ENCODE data around the gene B3GALT4.
"Not testable (repeated sequence)": the region's sequence is repeated elsewhere in the genome, so short reads cannot be mapped to it uniquely, and the experiment has no call there.

Gene B3GALT4

DNA sequence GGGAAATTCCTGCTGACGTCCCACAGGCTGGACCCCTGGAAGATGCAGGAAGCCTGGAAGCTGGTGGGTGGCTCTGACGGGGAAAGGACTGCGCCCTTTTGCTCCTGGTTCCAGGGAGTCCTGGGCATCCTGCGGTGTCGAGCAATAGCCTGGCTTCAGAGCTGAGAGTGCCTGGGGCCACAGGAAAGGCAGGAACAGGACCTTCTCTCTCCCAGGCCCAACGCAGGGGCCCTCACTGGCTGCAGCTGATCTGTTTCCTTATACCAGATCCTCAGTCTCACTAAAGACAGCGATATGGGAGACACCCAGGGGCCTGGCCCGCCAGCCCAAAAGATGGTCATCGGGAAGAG lies 1.4 kb downstream of the B3GALT4 start:
- Mint-ChIP-seq H3K4me1 (ENCODE audit: low read depth) (peaks cover 40% of the 10 kb centered on the region), H3K27me3 (no peaks in the 10 kb centered on the region), H3K9me3 (ENCODE audit: low read depth) (no peaks in the 10 kb centered on the region), H3K4me3 (peak overlapping the region; percentile 84), H3K36me3 (peaks cover 13% of the 10 kb centered on the region), H3K27ac (no peak overlapping the region)

DNA sequence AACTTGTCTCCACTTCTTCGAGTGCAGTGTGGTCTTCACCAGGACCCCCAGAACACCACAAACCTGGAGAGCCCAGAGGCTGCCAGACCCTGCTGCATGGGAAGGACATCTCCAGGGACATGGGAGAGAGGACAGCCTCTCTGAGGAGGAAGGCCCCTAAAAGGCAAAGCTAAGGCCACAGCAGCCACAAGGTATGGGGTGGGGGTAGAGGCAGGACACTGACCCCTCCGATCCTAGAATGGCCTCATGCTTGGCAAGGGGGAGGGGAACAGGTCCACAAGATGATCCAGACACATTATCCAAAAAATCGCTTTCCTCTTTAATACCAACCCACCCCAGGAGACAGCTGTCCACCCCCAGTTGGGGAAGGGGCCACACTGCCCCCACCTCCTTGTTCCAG lies 1.9 kb downstream of the B3GALT4 start:
- H3K27me3 Mint-ChIP-seq = no peaks in the 10 kb centered on the region
- peaks cover 40% of the 10 kb centered on the region for H3K4me1 Mint-ChIP-seq (ENCODE audit: low read depth)
- H3K27ac Mint-ChIP-seq = no peak overlapping the region
- H3K9me3 Mint-ChIP-seq (ENCODE audit: low read depth) = no peaks in the 10 kb centered on the region
- H3K36me3 Mint-ChIP-seq = peaks cover 9% of the 10 kb centered on the region
- no peak overlapping the region for H3K4me3 Mint-ChIP-seq

- H3K4me1 Mint-ChIP-seq (ENCODE audit: low read depth) = peaks cover 38% of the 10 kb centered on the region
Observed at GRCh38 chr6:33279257-33279695, 2.4 kb downstream of the B3GALT4 start.

DNA sequence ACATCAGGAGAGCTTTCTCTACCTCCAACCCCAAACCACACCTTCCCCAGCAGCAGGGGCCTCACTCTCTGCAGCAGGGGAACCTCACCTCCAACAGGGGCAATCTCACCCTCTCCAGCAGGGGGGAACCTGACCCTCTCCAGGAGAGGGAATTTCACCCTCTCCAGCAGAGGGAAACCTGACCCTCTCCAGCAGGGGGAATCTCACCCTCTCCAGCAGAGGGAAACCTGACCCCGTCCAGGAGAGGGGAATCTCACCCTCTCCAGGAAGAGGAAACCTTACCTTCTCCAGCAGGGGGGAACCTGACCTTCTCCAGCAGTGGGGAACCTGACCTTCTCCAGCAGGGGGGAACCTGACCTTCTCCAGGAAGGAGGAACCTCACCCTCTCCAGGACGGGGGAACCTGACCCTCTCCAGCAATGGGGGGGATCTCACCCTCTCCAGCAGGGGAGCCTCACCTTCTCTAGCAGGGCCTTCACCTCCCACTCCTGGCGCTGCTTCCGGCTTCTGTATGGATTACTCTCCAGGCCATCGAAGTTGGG lies 3.1 kb downstream of the B3GALT4 start:
- H3K4me1 Mint-ChIP-seq (ENCODE audit: low read depth) = peaks cover 30% of the 10 kb centered on the region
- H3K27ac Mint-ChIP-seq = no peak overlapping the region
- H3K36me3 Mint-ChIP-seq = no peaks in the 10 kb centered on the region
- H3K27me3 Mint-ChIP-seq = no peaks in the 10 kb centered on the region
- no peaks in the 10 kb centered on the region for H3K9me3 Mint-ChIP-seq (ENCODE audit: low read depth)
- H3K4me3 Mint-ChIP-seq = no peak overlapping the region

More at GRCh38 chr6:33279257-33279695, 2.4 kb downstream of the B3GALT4 start:
- Mint-ChIP-seq H3K27me3 (no peaks in the 10 kb centered on the region), H3K4me3 (no peak overlapping the region), H3K27ac (no peak overlapping the region), H3K9me3 (ENCODE audit: low read depth) (no peaks in the 10 kb centered on the region), H3K36me3 (peaks cover 7% of the 10 kb centered on the region)

DNA sequence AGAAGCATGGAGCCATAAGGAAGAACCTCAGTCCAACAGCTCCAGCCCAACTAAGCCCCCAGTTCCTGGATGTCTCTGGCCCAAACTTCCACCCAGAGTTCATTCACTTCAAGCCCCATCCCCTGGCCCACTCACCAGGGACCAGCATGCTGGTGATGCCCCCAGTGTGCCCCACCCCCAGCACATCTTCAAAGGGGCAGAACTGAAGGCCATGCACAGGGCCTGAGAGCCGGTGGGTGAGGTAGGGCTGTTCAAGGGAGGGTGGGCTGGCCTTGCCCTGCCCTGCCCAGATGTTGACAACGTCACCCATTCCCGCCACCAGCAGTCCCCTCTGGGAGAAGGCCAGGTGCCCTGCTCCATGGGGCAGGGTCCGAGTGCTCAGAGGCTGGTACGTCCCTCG lies 3.6 kb downstream of the B3GALT4 start:
- H3K27ac Mint-ChIP-seq = peak overlapping the region; percentile 61
- peaks cover 27% of the 10 kb centered on the region for H3K4me1 Mint-ChIP-seq (ENCODE audit: low read depth)
- no peaks in the 10 kb centered on the region for H3K9me3 Mint-ChIP-seq (ENCODE audit: low read depth)
- no peaks in the 10 kb centered on the region for H3K27me3 Mint-ChIP-seq
- H3K4me3 Mint-ChIP-seq = no peak overlapping the region
- no peaks in the 10 kb centered on the region for H3K36me3 Mint-ChIP-seq

- H3K27me3 Mint-ChIP-seq; H3K4me3 Mint-ChIP-seq; H3K36me3 Mint-ChIP-seq; H3K9me3 Mint-ChIP-seq (ENCODE audit: low read depth); H3K27ac Mint-ChIP-seq: not testable (repeated sequence)
- peaks cover 29% of the 10 kb centered on the region for H3K4me1 Mint-ChIP-seq (ENCODE audit: low read depth)
Observed at GRCh38 chr6:33285214-33285613, 8.3 kb downstream of the B3GALT4 start.

GRCh38 chr6:33286946-33287914 lies 10.3 kb downstream of the B3GALT4 start:
- no peaks in the 10 kb centered on the region for H3K27me3 Mint-ChIP-seq
- H3K27ac Mint-ChIP-seq = peak overlapping the region; percentile 35
- peaks cover 6% of the 10 kb centered on the region for H3K36me3 Mint-ChIP-seq
- no peaks in the 10 kb centered on the region for H3K9me3 Mint-ChIP-seq (ENCODE audit: low read depth)
- H3K4me3 Mint-ChIP-seq = peak overlapping the region; percentile 99
- peaks cover 37% of the 10 kb centered on the region for H3K4me1 Mint-ChIP-seq (ENCODE audit: low read depth)

DNA sequence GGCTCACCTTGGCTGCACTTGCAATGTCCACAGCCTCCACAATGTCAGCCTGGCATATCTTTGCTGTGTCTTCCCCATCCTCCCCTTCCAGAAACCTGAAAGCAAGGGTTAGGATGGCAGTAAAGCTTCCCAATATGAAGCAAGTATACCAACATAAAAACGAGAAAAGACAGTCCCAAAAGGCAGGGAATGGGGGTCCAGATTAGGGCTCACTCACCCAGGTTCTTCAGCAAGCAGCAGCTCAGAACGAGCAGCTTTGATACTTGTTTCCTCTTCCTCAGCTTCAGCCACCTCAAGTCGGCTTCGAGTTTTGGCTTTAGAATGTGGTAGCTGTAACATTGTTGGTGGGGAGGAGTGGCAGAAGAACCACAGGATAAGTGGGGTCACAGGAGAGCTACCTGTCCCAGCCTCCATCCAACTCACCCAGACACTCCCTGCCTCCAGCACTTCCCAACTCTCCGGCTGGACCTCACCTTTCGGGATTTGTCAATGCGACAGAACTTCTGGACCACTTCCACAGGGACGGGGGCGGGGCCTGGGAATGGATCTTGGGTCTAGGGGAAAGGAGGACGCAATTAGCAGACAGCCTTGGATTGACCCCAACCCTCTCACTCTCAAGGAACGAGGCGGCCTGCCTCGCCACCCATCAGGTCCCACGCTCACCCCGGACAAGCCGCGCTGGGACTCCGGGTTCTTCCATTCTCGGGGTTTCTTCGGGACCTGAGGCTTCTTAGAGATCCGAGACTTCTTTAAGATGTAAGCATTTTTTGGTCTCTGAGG lies 11.4 kb downstream of the B3GALT4 start:
- Mint-ChIP-seq H3K9me3 (ENCODE audit: low read depth) (no peaks in the 10 kb centered on the region), H3K27ac (peak overlapping the region; percentile 91), H3K4me3 (peak overlapping the region; percentile 99), H3K27me3 (no peaks in the 10 kb centered on the region), H3K4me1 (ENCODE audit: low read depth) (peaks cover 37% of the 10 kb centered on the region), H3K36me3 (peaks cover 6% of the 10 kb centered on the region)

DNA sequence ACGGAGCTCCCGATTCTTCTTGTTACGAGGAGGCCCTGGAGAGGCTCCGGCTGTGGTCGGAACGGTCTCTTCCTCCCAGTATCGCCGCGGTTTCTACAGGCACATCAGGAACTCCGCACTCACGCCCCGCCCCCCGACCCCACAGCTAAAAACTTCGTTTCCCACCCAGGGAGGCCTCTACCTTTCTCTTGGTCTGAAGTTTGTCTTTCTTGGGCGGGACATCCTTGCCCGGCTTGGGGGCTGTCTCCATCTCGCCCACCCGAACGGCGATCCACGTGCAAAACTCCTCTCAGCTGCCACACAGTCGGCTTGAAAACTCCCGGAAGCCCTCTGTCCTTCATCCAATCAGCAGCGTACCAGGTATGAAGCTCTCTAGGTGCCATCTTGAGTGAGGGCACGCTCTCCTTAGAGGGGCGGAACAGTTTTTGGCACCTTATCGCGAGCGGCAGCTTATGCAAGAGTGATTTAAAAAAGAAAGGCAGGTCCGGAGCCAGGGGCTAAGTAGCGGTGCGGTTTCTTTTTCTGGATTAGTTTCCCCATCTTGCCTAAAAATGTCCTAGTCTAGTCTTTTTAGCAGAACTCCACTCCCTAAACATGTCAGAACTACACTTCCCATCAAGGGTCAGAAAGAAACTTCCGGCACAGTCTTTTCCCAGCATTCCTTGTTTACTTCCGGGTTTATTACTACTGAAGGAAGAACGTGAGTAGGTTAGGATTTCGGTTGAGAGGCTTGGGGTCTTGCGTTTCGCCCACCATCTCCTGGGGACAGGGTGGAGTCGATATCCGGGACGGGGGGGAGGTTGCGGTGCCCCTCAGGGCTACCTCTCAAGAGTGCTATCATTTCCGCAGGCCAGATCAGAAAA lies 12.2 kb downstream of the B3GALT4 start, which contains the start of the genes PFDN6 and WDR46:
PFDN6 (plus strand) TSS at position 681 of the 863 bp plus-strand sequence. CDS start 256 bp downstream, outside the sequence.
WDR46 (minus strand) TSS at position 319 of the 863 bp plus-strand sequence; CDS start at position 250, 69 bp downstream.
- Mint-ChIP-seq H3K4me3 (peak within 1 kb of the TSS; percentile 99), H3K27ac (peak within 1 kb of the TSS; percentile 91), H3K36me3 (peaks cover 6% of the 10 kb centered on the region)

DNA sequence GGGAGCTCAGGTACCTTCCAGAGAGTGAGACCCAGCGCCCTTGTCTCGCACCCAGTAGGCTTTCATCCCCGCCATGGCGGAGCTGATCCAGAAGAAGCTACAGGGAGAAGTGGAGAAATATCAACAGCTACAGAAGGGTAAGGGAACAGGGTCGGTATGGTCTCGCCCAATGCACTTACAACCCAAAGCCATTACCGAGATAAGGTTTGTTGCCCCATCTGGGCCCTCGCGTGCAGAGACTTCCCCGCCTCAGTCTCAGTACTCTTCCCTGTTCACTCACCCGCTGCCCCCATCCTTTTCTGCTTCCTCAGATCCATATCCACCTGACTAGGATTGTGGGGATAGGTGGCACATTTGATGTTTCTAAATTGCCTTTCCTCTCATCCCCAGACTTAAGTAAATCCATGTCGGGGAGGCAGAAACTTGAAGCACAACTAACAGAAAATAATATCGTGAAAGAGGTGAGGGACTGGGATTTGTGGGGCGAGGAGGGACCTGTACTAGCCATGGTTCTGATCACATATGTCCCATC lies 12.9 kb downstream of the B3GALT4 start:
- peaks cover 6% of the 10 kb centered on the region for H3K36me3 Mint-ChIP-seq
- H3K9me3 Mint-ChIP-seq (ENCODE audit: low read depth) = no peaks in the 10 kb centered on the region
- peak overlapping the region; percentile 99 for H3K4me3 Mint-ChIP-seq
- no peaks in the 10 kb centered on the region for H3K27me3 Mint-ChIP-seq
- H3K27ac Mint-ChIP-seq = peak overlapping the region; percentile 91
- peaks cover 37% of the 10 kb centered on the region for H3K4me1 Mint-ChIP-seq (ENCODE audit: low read depth)

More for the DNA sequence above, 12.2 kb downstream of the B3GALT4 start, which contains the start of the genes PFDN6 and WDR46:
- H3K9me3 Mint-ChIP-seq (ENCODE audit: low read depth) = no peaks in the 10 kb centered on the region
- H3K4me1 Mint-ChIP-seq (ENCODE audit: low read depth) = peaks cover 37% of the 10 kb centered on the region
- H3K27me3 Mint-ChIP-seq = no peaks in the 10 kb centered on the region

- H3K36me3 Mint-ChIP-seq = peaks cover 6% of the 10 kb centered on the region
- no peaks in the 10 kb centered on the region for H3K27me3 Mint-ChIP-seq
- peak overlapping the region; percentile 91 for H3K27ac Mint-ChIP-seq
- peaks cover 37% of the 10 kb centered on the region for H3K4me1 Mint-ChIP-seq (ENCODE audit: low read depth)
- peak overlapping the region; percentile 99 for H3K4me3 Mint-ChIP-seq
- no peaks in the 10 kb centered on the region for H3K9me3 Mint-ChIP-seq (ENCODE audit: low read depth)
Observed at GRCh38 chr6:33290459-33290858, 13.5 kb downstream of the B3GALT4 start.

GRCh38 chr6:33292996-33293682 lies 16.2 kb downstream of the B3GALT4 start:
- no peaks in the 10 kb centered on the region for H3K9me3 Mint-ChIP-seq (ENCODE audit: low read depth)
- H3K27ac Mint-ChIP-seq = peak overlapping the region; percentile 30
- H3K27me3 Mint-ChIP-seq = no peaks in the 10 kb centered on the region
- H3K36me3 Mint-ChIP-seq = peaks cover 2% of the 10 kb centered on the region
- no peak overlapping the region for H3K4me3 Mint-ChIP-seq
- H3K4me1 Mint-ChIP-seq (ENCODE audit: low read depth) = peaks cover 36% of the 10 kb centered on the region

- H3K27ac Mint-ChIP-seq = no peak overlapping the region
- H3K9me3 Mint-ChIP-seq (ENCODE audit: low read depth) = no peaks in the 10 kb centered on the region
- H3K27me3 Mint-ChIP-seq = no peaks in the 10 kb centered on the region
- peaks cover 2% of the 10 kb centered on the region for H3K36me3 Mint-ChIP-seq
- peak overlapping the region; percentile 5 for H3K4me3 Mint-ChIP-seq
- H3K4me1 Mint-ChIP-seq (ENCODE audit: low read depth) = peaks cover 31% of the 10 kb centered on the region
Observed at GRCh38 chr6:33294086-33294823, 17.3 kb downstream of the B3GALT4 start.

All from activated naive CD8-positive, alpha-beta T cell (primary cell).